Glomerular visceral epithelial cell (primary cell): ENCODE measurements around the gene C1QL1.
A peak's percentile ranks its signal among the peaks of the same experiment; 100 is the strongest.

Experiments
- DNase-seq: peaks from one replicate; pipeline ENCODE4 v3.0.0-alpha.2; 2016; ENCODE audit errors: extremely low spot score

Gene C1QL1

DNA sequence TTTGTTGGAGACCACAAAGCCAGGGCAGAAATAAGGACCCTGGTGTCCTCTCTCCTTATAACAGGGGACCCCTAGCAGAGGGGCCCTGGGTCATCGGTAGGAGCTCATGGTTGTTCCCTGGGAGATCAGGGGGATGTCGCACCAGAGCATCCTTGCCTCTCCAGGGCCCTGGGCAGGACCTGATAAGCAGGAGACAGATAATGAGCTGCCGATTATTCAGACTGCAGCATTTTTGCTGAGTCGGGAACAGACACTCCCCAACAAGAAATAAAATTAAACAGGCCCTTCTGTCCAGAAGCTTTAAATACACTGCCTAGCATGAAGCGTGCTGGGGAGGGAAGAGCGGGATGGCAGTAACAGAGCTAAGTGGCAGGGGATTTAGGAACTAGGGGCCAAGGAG, 37.4 kb downstream of the C1QL1 start:
- DNase-seq = no peak

DNA sequence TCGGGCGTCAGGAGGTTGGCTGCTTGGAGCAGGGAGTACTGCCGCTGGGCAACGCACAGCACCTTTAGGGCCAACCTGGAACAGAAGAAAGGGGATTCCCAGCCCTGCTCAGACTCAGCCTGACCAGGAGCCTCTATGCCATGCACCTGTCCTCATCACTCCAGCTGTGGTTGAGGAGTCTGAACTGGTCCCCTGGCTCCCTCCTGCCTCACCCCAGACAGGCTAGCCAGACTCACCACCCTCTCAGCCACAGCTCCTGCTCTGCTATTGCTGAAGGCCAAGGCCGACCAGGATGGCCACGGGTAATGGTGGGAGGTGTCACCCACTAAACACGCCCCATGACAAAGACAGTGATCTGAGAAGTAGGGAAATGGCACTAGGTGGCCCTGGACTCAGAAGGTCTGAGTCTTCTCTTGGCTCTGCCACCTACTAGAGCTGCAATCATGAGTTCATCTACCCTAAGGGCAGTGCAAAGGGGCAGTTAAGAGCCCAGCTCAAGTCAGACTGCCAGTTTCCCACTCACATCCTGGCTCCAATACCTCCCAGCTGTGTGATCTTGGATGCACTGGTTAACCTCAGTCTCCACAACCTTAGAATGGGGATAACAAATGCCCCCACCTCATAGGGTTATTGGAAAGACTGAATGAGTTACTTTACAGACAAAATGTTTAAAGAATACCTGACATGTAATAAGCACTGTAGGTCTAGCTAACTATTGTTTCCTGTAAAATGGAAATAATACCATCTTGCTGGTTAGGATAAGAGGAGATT, 39.0 kb downstream of the C1QL1 start:
- no peak for DNase-seq

DNA sequence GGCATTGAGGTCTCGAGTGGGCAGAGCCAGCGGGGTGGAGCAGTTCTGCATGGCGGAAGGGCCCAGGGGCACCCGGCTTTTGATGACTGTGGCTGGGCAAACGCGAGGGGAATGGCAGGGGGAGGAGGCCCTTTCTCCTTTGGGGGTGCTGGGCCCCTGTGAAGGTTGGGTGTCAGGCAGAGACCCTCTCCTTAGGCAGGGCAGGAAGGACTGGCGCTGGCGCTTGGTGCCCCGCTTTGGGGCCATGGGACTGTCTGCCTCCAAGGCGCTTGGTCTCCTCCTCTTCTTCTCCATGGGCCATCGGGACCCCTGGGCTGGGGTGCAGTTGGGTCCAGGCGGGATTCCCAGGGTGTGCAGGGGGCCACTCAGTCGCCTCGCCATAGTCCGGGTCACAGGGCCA, 40.0 kb downstream of the C1QL1 start:
- DNase-seq = no peak

DNA sequence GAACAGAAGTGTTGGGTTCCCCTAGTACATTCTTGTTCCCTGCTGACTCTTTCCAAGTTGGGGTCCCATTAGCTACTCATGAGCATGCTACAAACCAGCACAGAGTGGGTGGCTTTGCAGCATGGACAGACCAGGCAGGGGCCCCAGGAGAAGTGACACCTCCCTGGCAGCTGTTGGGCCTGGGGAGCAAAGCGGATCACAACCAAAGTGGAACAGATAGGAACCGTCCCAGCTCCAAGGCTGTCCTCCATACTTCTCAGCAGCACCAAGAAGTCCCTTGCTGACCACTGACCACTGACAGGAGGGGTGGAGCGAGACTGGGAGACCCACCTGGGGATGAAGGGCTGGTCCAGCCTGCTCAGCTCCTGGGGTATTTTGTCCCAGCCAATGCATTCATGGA, 40.4 kb downstream of the C1QL1 start:
- DNase-seq = no peak

DNA sequence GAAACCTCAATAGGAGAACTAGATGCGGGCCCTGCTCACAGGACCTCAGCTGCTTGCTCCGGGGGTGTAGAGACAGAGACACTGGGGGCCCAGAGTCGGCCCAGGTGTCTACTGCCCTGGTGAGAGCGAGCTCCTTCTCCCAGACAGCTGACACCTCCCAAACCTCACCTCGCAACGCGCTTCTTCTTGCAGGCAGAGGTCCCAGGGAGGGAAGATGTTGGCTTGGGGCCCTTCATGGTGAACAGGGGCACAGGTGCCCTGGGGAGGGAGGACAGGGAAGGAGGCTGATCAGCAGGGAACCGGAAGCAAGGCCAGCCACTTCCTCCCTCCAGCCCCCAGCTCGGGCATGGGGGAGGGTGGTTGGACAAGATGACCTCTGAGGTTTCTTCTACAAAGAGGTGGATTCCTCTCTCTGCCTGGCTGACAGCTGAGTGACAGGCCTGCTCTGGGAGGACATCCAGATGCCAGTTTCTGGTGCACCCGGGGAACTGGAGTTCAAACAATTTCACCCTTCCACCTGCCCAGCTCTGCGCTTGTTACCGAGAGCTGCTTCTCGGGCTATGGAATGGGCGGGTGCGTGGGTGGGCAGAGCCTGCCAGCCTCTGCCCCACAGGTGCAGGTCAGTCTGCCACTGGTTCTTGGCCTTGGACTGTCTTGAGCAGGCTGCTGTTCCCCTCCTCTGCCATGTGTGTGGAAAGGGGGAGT, 41.1 kb downstream of the C1QL1 start:
- DNase-seq = no peak

- no peak for DNase-seq
Measured at GRCh38 chr17:44925731-44926697, 42.1 kb downstream of the C1QL1 start.

- DNase-seq = no peak
Measured at GRCh38 chr17:44924107-44924544, 44.0 kb downstream of the C1QL1 start.

GRCh38 chr17:44922746-44923470, 45.2 kb downstream of the C1QL1 start:
- no peak for DNase-seq

GRCh38 chr17:44922136-44922535, 46.0 kb downstream of the C1QL1 start:
- no peak for DNase-seq

- no peak for DNase-seq
Measured at GRCh38 chr17:44921122-44921882, 46.8 kb downstream of the C1QL1 start.

GRCh38 chr17:44920565-44920940, 47.5 kb downstream of the C1QL1 start:
- no peak for DNase-seq

DNA sequence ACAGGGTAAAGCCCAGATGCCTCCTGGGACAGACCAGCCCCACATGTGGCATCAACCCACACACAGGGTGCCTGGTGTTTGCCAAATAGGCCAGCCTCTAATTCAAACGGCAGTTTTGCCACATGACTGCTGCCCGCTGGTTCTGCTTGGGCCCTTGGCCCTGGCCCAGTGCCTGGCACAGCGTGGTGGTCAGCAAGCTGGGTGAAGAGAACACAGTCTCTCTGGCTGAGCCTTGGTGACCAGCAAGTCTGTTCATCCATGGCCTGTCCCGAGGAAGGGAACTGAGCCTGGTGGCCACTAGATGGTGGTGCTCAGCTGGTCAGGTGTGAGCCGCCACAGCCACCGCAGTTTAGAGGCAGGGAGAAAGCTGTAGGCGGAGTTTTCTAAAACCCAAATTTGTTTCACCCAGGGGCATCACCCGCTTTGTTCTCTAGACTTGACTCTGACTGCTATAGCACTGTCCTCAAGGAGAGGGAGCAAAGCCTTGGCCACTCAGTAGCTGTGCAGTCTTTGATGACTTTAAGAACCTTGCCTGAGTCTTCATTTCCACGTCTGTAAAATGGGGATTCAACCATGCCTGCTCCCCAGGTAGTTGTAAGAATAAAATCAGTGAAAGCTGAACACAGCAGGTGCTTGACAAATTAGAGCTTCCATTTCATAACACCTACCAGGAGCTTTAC, 48.1 kb downstream of the C1QL1 start:
- DNase-seq = peak; percentile 81

- no peak for DNase-seq
Measured at GRCh38 chr17:44919411-44919810, 48.7 kb downstream of the C1QL1 start.

GRCh38 chr17:44918006-44918405, 50.1 kb downstream of the C1QL1 start:
- no peak for DNase-seq

- DNase-seq = no peak
Measured at GRCh38 chr17:44917456-44917855, 50.6 kb downstream of the C1QL1 start.

- DNase-seq = peak; percentile 88
Measured at GRCh38 chr17:44916781-44917241, 51.3 kb downstream of the C1QL1 start.

GRCh38 chr17:44915862-44916780, 52.0 kb downstream of the C1QL1 start:
- no peak for DNase-seq

- no peak for DNase-seq
Measured at GRCh38 chr17:44915321-44915726, 52.8 kb downstream of the C1QL1 start, which contains the start of gene GFAP. Gene GFAP, minus strand, starts transcription at chr17:44915500. Its CDS starts 14 bp downstream, at chr17:44915486.
